ENCODE data around the gene FAM170A. TPM values are rescaled to one million over a fixed set of nuclear protein-coding genes. Genes with fewer than 3 reads are reported as not detected.

Gene FAM170A
- total RNA-seq: not detected in 2 replicates

GRCh38 chr5:119629339-119629738 is at the start of gene FAM170A:
Gene FAM170A, plus strand, starts transcription at chr5:119629558. Its CDS starts 211 bp downstream, at chr5:119629769.

Other genes with a start within 250 kb of the FAM170A start
- gene HSD17B4, start 177.1 kb upstream of the FAM170A start, total RNA-seq: 114 and 118 TPM in 2 replicates